IMR-90 (cell line): ENCODE results near the gene HMG20B. TPM values are rescaled to one million over a fixed set of nuclear protein-coding genes. Genes with fewer than 3 reads are reported as not detected.

ENCODE experiments used
- ATAC-seq: fragments of 200-7000 bp; cut with Tn5 transposase; 2 replicates; pipeline ENCODE4 v1.9.1; 2020; ENCODE audit warnings: low read depth, mild to moderate bottlenecking, moderate library complexity
- BruUV-seq: library from RNA; stranded (reverse); fragments of 400-500 nt; replicated peaks from 2 replicates; lab custom pipeline; 2021; lab: Mats Ljungman, UMichigan
- CTCF ChIA-PET: fragments of 300-600 bp; formaldehyde crosslinking; extraction: SDS; loops from one replicate; lab custom pipeline; 2021; ENCODE audit warnings: antibody characterized with exemption; lab: Yijun Ruan, JAX
- POLR2A ChIA-PET: fragments of 300-600 bp; sonication (Branson Sonifier 250); formaldehyde crosslinking; loops from one replicate; lab custom pipeline; 2022; ENCODE audit warnings: antibody characterized with exemption; ENCODE audit not compliant: unreplicated experiment; lab: Charles Lee
- DNase-seq: peaks from one replicate; pipeline ENCODE4 v3.0.0; 2013
- H2AFZ ChIP-seq: replicated peaks from 2 replicates; pipeline ENCODE3; 2013; ENCODE audit warnings: low read length, mild to moderate bottlenecking; ENCODE audit not compliant: poor library complexity
- H2AK5ac ChIP-seq: 2 replicates; pipeline ENCODE4 v1.6.1; 2013; ENCODE audit warnings: low read depth, low read length, inconsistent platforms
- H2AK9ac ChIP-seq: replicated peaks from 2 replicates; pipeline ENCODE3; 2013; ENCODE audit warnings: mild to moderate bottlenecking, low read depth, low read length, moderate library complexity; ENCODE audit not compliant: poor library complexity
- H2BK120ac ChIP-seq: 2 replicates; pipeline ENCODE4 v1.6.1; 2013; ENCODE audit warnings: low read depth, low read length, inconsistent platforms
- H2BK15ac ChIP-seq: 3 replicates; pipeline ENCODE4 v1.6.1; 2013; ENCODE audit warnings: low read depth, low read length, inconsistent platforms
- H2BK20ac ChIP-seq: 2 replicates; pipeline ENCODE4 v1.6.1; 2013; ENCODE audit warnings: low read depth, mild to moderate bottlenecking, inconsistent platforms, low read length, moderate library complexity
- H2BK5ac ChIP-seq: 2 replicates; pipeline ENCODE4 v1.6.1; 2013; ENCODE audit warnings: mild to moderate bottlenecking, low read depth, low read length, inconsistent platforms; ENCODE audit not compliant: poor library complexity, severe bottlenecking
- H3K14ac ChIP-seq: replicated peaks from 2 replicates; pipeline ENCODE4 v1.6.1; 2013; ENCODE audit warnings: low read depth, low read length, inconsistent platforms
- H3K18ac ChIP-seq: 2 replicates; pipeline ENCODE4 v1.6.1; 2013; ENCODE audit warnings: low read depth, low read length, control low read depth
- H3K23ac ChIP-seq: 2 replicates; pipeline ENCODE4 v1.6.1; 2013; ENCODE audit warnings: low read depth, low read length, inconsistent platforms
- H3K27ac ChIP-seq: 2 replicates; pipeline ENCODE4 v1.5.1; 2013; ENCODE audit warnings: mild to moderate bottlenecking, control low read depth, low read length; ENCODE audit not compliant: insufficient read depth
- H3K27me3 ChIP-seq: 2 replicates; pipeline ENCODE4 v1.6.1; 2013; ENCODE audit warnings: low read length; ENCODE audit not compliant: control insufficient read depth, insufficient read depth
- H3K36me3 ChIP-seq: 2 replicates; pipeline ENCODE4 v1.6.1; 2013; ENCODE audit warnings: low read length, mixed read lengths; ENCODE audit not compliant: control insufficient read depth, insufficient read depth
- H3K4ac ChIP-seq: 2 replicates; pipeline ENCODE4 v1.6.1; 2013; ENCODE audit warnings: low read depth, low read length, inconsistent platforms
- H3K4me1 ChIP-seq: 2 replicates; pipeline ENCODE4 v1.6.1; 2013; ENCODE audit warnings: low read length, mixed read lengths; ENCODE audit not compliant: control insufficient read depth, insufficient read depth
- H3K4me2 ChIP-seq: 2 replicates; pipeline ENCODE4 v1.6.1; 2013; ENCODE audit warnings: low read depth, mild to moderate bottlenecking, control low read depth, low read length, moderate library complexity
- H3K4me3 ChIP-seq: 2 replicates; pipeline ENCODE4 v1.5.1; 2013; ENCODE audit warnings: low read depth, mild to moderate bottlenecking, control low read depth, low read length, moderate library complexity; ENCODE audit not compliant: insufficient read depth
- H3K56ac ChIP-seq: 2 replicates; pipeline ENCODE4 v1.6.1; 2013; ENCODE audit warnings: low read length, inconsistent platforms; ENCODE audit not compliant: insufficient read depth; ENCODE audit errors: extremely low read depth
- H3K79me1 ChIP-seq, 2 experiments: 2 replicates each; pipeline ENCODE4 v1.6.1; 2013; ENCODE audit warnings: low read length in 2 of 2, inconsistent platforms in 1 of 2, low read depth in 1 of 2
- H3K9ac ChIP-seq: 2 replicates; pipeline ENCODE4 v1.6.1; 2013; ENCODE audit warnings: low read depth, low read length, control low read depth
- H3K9me1 ChIP-seq: 2 replicates; pipeline ENCODE4 v1.6.1; 2013; ENCODE audit warnings: low read length, inconsistent platforms; ENCODE audit not compliant: insufficient read depth
- H3K9me3 ChIP-seq: 2 replicates; pipeline ENCODE4 v1.6.1; 2013; ENCODE audit warnings: low read length; ENCODE audit not compliant: control insufficient read depth, insufficient read depth
- H4K20me1 ChIP-seq: 2 replicates; pipeline ENCODE4 v1.6.1; 2013; ENCODE audit warnings: low read length, inconsistent platforms; ENCODE audit not compliant: insufficient read depth
- H4K5ac ChIP-seq: 2 replicates; pipeline ENCODE4 v1.6.1; 2013; ENCODE audit warnings: mild to moderate bottlenecking, low read depth, low read length, control low read depth
- H4K8ac ChIP-seq, 2 experiments: 2 replicates each; pipeline ENCODE4 v1.6.1; 2013; ENCODE audit warnings: low read depth in 2 of 2, low read length in 2 of 2, control low read depth in 1 of 2, inconsistent platforms in 1 of 2
- H4K91ac ChIP-seq: 2 replicates; pipeline ENCODE4 v1.6.1; 2013; ENCODE audit warnings: low read depth, low read length, inconsistent platforms; ENCODE audit not compliant: insufficient read depth
- BHLHE40 ChIP-seq: fragments of 150-350 bp; IDR thresholded peaks from 2 replicates; pipeline ENCODE4 v1.6.1; 2016; ENCODE audit warnings: mild to moderate bottlenecking, low read depth, low read length
- CEBPB ChIP-seq: IDR thresholded peaks from 2 replicates; pipeline ENCODE4 v1.6.1; 2012; ENCODE audit warnings: low read depth, low read length, improper control_type of control experiment
- CHD1 ChIP-seq: IDR thresholded peaks from 2 replicates; pipeline ENCODE4 v1.6.1; 2012; ENCODE audit warnings: low read depth, low read length, improper control_type of control experiment
- MAFK ChIP-seq: IDR thresholded peaks from 2 replicates; pipeline ENCODE4 v1.6.1; 2012; ENCODE audit warnings: low read depth, low read length, improper control_type of control experiment
- MAZ ChIP-seq: IDR thresholded peaks from 2 replicates; pipeline ENCODE4 v1.6.1; 2012; ENCODE audit warnings: low read depth, mild to moderate bottlenecking, low read length, improper control_type of control experiment, moderate library complexity, borderline replicate concordance
- MXI1 ChIP-seq: IDR thresholded peaks from 2 replicates; pipeline ENCODE4 v1.6.1; 2012; ENCODE audit warnings: low read depth, mild to moderate bottlenecking, low read length, moderate library complexity, borderline replicate concordance
- NFE2L2 ChIP-seq: fragments of 150-350 bp; IDR thresholded peaks from 2 replicates; pipeline ENCODE4 v1.6.1; 2016; ENCODE audit warnings: low read depth, mild to moderate bottlenecking, low read length
- POLR2A ChIP-seq: IDR thresholded peaks from 2 replicates; pipeline ENCODE4 v1.6.1; 2012; ENCODE audit warnings: mild to moderate bottlenecking, low read depth, low read length
- RAD21 ChIP-seq: IDR thresholded peaks from 2 replicates; pipeline ENCODE4 v1.6.1; 2012; ENCODE audit warnings: low read length, improper control_type of control experiment
- RCOR1 ChIP-seq: IDR thresholded peaks from 2 replicates; pipeline ENCODE4 v1.6.1; 2012; ENCODE audit warnings: mild to moderate bottlenecking, low read length, improper control_type of control experiment; ENCODE audit not compliant: insufficient replicate concordance
- RFX5 ChIP-seq: IDR thresholded peaks from 2 replicates; pipeline ENCODE4 v1.8.0; 2012; ENCODE audit warnings: low read depth, mild to moderate bottlenecking, low read length, moderate library complexity
- WGBS, 2 experiments: methylation state at CpG; one replicate each; pipeline versions ENCODE4 v1.1.5 to v1.1.7; 2013; ENCODE audit warnings: missing lambda C conversion rate in 2 of 2; ENCODE audit not compliant: insufficient read length in 1 of 2; ENCODE audit errors: extremely low coverage in 2 of 2; 5-methylcytosine and 5-hydroxymethylcytosine counted together
- dilution Hi-C: fragments of 300-500 bp; cut with HindIII; formaldehyde crosslinking; loops from one replicate; pipeline ENCODE4 v1.14.3; 2018; ENCODE audit warnings: low sequenced_read_pairs; ENCODE audit not compliant: unreplicated experiment
- in situ Hi-C: fragments of 300-500 bp; cut with MboI; formaldehyde crosslinking; loops from 3 replicates; pipeline ENCODE4 v1.14.3; 2019; ENCODE audit warnings: low sequenced_read_pairs, inconsistent platforms, mixed read lengths
- intact Hi-C: fragments of 100-400 bp; cut with micrococcal nuclease; formaldehyde crosslinking; loops from 2 replicates; pipeline ENCODE4 v1.10.0; 2022
- polyA plus RNA-seq, 3 experiments: library from polyadenylated mRNA; depleted of rRNA; stranded (reverse); fragments of >200 nt; gene quantifications; 2 replicates each; pipeline ENCODE4 v1.2.3, GENCODE V29; 2012; ENCODE audit warnings: low replicate concordance in 1 of 3
- total RNA-seq: library from RNA; depleted of rRNA; stranded (reverse); fragments of >200 nt; gene quantifications from 2 replicates; pipeline ENCODE4 v1.2.3, GENCODE V29; 2012
- TF ChIP-seq, protein P1 (sequence below): conservative IDR thresholded peaks from 2 replicates; pipeline ENCODE4 v1.5.1; 2012; ENCODE audit warnings: mild to moderate bottlenecking, low read depth, low read length, improper control_type of control experiment
- TF ChIP-seq, protein P2 (sequence below): fragments of 150-350 bp; IDR thresholded peaks from 2 replicates; pipeline ENCODE4 v1.6.1; 2017; ENCODE audit warnings: mild to moderate bottlenecking, antibody characterized with exemption, low read length, low read depth

The HMG20B gene
- total and polyA plus RNA-seq, 2 of the 4 experiments (the other 2 are of a cell fraction) = 57.5 to 63.8 TPM

DNA sequence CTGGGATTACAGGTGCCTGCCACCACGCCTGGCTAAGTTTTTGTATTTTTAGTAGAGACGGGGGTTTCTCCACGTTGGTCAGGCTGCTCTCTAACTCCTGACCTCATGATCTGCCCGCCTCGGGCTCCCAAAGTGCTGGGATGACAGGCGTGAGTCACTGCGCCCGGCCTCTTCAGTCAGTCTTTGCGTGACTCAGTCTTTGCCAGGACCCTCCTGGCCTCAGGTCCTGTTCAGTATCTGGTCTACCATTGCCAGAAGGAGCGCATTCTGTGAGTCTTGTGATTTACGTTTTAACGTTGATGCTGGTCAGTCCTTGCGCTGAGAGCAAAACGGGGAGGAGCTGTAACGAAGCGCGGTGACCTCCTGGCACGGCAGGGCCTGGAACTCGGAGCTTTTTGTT, 7.6 kb upstream of the HMG20B start:
- DNase-seq = peak; percentile 28
- Histone ChIP-seq H3K9me3 (no peaks in the 10 kb centered on the region), H4K8ac (no peak overlapping the region), H3K18ac (no peak overlapping the region), H3K23ac (no peak overlapping the region), H3K56ac (no peak overlapping the region), H3K4ac (no peak overlapping the region), H3K4me2 (no peak overlapping the region), H3K9me1 (0 out of 2 replicates have a peak, but pooled peaks cover 3% of the 10 kb centered on the region), H3K79me1 (no peaks in the 10 kb centered on the region), H4K20me1 (no peaks in the 10 kb centered on the region), H3K27ac (no peak overlapping the region), H2BK20ac (no peak overlapping the region), H3K36me3 (no peaks in the 10 kb centered on the region), H2AK5ac (peak overlapping the region; percentile 16; the same call in 1 of the 2 replicates), H4K91ac (no peak overlapping the region; the same call in 1 of the 2 replicates), H3K4me3 (no peak overlapping the region), H3K27me3 (no peaks in the 10 kb centered on the region), H4K5ac (no peak overlapping the region), H3K9ac (no peak overlapping the region), H2BK120ac (no peak overlapping the region), H2BK5ac (no peak overlapping the region), H2AFZ (no peak overlapping the region), H2AK9ac (peak overlapping the region; percentile 37), H3K4me1 (no peaks in the 10 kb centered on the region), H2BK15ac (no peak overlapping the region), H3K14ac (no peak overlapping the region)
- dilution Hi-C loops = no loop called here
- no TSS peak for BruUV-seq
- no peak for TF ChIP-seq MAFK
- no peak for TF ChIP-seq POLR2A
- no peak for TF ChIP-seq NFE2L2
- TF ChIP-seq, protein P1, sequence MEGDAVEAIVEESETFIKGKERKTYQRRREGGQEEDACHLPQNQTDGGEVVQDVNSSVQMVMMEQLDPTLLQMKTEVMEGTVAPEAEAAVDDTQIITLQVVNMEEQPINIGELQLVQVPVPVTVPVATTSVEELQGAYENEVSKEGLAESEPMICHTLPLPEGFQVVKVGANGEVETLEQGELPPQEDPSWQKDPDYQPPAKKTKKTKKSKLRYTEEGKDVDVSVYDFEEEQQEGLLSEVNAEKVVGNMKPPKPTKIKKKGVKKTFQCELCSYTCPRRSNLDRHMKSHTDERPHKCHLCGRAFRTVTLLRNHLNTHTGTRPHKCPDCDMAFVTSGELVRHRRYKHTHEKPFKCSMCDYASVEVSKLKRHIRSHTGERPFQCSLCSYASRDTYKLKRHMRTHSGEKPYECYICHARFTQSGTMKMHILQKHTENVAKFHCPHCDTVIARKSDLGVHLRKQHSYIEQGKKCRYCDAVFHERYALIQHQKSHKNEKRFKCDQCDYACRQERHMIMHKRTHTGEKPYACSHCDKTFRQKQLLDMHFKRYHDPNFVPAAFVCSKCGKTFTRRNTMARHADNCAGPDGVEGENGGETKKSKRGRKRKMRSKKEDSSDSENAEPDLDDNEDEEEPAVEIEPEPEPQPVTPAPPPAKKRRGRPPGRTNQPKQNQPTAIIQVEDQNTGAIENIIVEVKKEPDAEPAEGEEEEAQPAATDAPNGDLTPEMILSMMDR = no peak
- no peak for TF ChIP-seq CEBPB
- TF ChIP-seq MAZ = no peak
- no peak for TF ChIP-seq CHD1
- TF ChIP-seq RAD21 = no peak
- TF ChIP-seq RFX5 = no peak
- no peak for TF ChIP-seq BHLHE40
- TF ChIP-seq RCOR1 = no peak
- no peak for TF ChIP-seq MXI1
- TF ChIP-seq, protein P2, sequence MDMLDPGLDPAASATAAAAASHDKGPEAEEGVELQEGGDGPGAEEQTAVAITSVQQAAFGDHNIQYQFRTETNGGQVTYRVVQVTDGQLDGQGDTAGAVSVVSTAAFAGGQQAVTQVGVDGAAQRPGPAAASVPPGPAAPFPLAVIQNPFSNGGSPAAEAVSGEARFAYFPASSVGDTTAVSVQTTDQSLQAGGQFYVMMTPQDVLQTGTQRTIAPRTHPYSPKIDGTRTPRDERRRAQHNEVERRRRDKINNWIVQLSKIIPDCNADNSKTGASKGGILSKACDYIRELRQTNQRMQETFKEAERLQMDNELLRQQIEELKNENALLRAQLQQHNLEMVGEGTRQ = no peak
- WGBS, 2 experiments = 85% methylated on average over 16 of the region's 19 CpGs; no CpG with 5 or more reads in 1 of the 2 experiments
- ChIA-PET POLR2A (no interaction called here), CTCF (interaction anchor here (0.6 kb wide), 1 partner anchor 605 kb away, joined by 4 read pairs; no protein-coding TSS in a partner anchor)
- intact Hi-C loops = no loop called here
- in situ Hi-C loops = no loop called here
- ATAC-seq = no peak
